ENCODE results near the gene PHF2.
A peak's percentile ranks its signal among the peaks of the same experiment; 100 is the strongest.

Gene PHF2

DNA sequence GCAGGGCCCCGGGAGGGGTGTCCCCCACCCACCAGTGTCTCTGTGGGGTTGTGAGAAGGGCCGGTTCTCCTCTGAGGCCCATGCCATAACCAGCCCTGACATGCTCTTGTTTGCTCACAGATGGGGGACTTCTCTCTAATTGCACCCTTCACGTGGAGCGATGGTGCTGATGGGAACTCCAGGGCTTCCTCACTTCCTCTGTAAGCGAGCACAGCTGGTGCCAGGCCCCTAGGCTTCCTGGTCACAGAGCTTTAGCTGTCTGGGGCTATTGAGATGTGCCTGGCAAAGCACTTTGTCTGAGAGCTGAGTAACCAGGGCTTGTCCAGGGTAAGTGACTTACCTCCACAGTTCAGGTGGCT, 36.4 kb downstream of the PHF2 start:
- peaks cover 12% of the 10 kb centered on the region for H3K4me1 ChIP-seq (ENCODE audit: control insufficient read depth, low read depth, low read length)
- H3K9me3 ChIP-seq (ENCODE audit: control insufficient read depth, low read depth, low read length): no peaks in the 10 kb centered on the region
- no peaks in the 10 kb centered on the region for H3K27me3 ChIP-seq (ENCODE audit: control insufficient read depth, insufficient read depth, low read length)
- no peak overlapping the region for H3K9ac ChIP-seq (ENCODE audit: low read length)
- no peak overlapping the region for H3K27ac ChIP-seq (ENCODE audit: low read length)
- H3K4me3 ChIP-seq (ENCODE audit: low read length): no peak overlapping the region
- H3K36me3 ChIP-seq (ENCODE audit: control insufficient read depth, low read depth, low read length): no peaks in the 10 kb centered on the region

DNA sequence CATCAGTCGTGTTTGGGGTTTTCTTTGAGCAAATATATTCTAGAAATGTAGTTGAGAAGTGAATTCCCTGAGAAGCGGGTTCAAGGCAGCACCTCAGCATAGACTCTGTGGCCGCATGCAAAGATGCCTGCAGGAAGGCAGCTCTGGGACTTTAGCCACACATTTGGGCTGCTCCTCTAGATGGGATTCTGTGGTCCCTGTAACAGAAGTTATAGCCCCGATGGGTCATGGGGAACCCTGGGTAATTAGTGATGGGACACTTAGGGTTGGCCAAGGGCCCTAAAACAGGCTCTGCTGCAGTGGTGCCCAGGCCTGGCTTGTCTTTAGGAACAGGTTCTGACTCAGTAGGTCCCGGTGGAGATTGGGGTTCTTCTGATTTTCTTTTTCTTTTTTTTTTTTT, 36.8 kb downstream of the PHF2 start:
- Histone ChIP-seq H3K9ac (ENCODE audit: low read length) (no peak overlapping the region), H3K4me1 (ENCODE audit: control insufficient read depth, low read depth, low read length) (peaks cover 13% of the 10 kb centered on the region), H3K9me3 (ENCODE audit: control insufficient read depth, low read depth, low read length) (no peaks in the 10 kb centered on the region), H3K4me3 (ENCODE audit: low read length) (no peak overlapping the region), H3K36me3 (ENCODE audit: control insufficient read depth, low read depth, low read length) (no peaks in the 10 kb centered on the region), H3K27me3 (ENCODE audit: control insufficient read depth, insufficient read depth, low read length) (no peaks in the 10 kb centered on the region), H3K27ac (ENCODE audit: low read length) (no peak overlapping the region)

DNA sequence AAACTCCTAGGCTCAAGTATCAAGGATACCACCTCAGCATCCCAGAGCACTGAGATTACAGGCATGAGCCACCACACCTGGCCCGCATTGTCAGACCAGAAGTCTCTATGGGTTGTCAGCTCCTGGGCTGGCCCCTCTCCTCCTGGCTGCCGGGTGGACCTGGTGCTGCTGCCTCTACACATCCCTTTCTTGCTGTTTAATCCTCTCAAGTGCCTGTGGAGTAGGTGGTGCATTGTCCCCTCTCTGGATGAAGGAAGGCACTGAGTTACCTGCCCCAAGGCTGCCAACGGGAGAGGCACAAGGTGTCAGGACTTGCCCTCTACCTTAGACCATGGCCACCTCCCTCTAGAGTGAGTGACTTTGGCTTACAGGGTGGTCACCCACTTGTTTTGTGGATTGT, 37.4 kb downstream of the PHF2 start:
- Histone ChIP-seq H3K4me3 (ENCODE audit: low read length) (no peak overlapping the region), H3K9ac (ENCODE audit: low read length) (no peak overlapping the region), H3K36me3 (ENCODE audit: control insufficient read depth, low read depth, low read length) (no peaks in the 10 kb centered on the region), H3K27me3 (ENCODE audit: control insufficient read depth, insufficient read depth, low read length) (no peaks in the 10 kb centered on the region), H3K27ac (ENCODE audit: low read length) (no peak overlapping the region), H3K4me1 (ENCODE audit: control insufficient read depth, low read depth, low read length) (peaks cover 13% of the 10 kb centered on the region), H3K9me3 (ENCODE audit: control insufficient read depth, low read depth, low read length) (no peaks in the 10 kb centered on the region)

DNA sequence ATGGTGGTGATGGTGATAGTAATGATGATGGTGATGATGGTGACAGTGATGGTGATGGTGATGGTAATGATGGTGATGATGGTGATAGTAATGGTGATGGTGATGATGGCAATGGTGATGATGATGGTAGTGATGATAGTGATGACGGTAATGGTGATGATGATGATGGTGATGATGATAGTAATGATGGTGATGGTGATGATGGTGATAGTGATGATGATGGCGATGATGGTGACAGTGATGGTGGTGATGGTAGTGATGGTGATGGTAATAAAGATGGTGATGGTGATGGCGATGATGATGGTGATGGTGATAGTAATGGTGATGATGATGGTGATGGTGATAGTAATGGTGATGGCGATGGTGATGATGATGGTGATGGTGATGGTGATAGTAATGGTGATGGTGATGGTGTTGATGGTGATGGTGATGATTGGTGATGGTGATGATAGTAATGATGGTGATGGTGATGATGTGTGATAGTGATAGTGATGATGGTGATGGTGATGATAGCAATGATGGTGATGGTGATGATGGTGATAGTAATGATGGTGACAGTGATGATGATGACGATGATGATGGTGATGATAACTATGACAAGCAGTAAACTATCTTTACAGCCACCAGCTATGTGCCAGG, 38.6 kb downstream of the PHF2 start:
- Histone ChIP-seq H3K27ac (ENCODE audit: low read length) (no peak overlapping the region), H3K4me3 (ENCODE audit: low read length) (no peak overlapping the region), H3K9ac (ENCODE audit: low read length) (no peak overlapping the region), H3K27me3 (ENCODE audit: control insufficient read depth, insufficient read depth, low read length) (no peaks in the 10 kb centered on the region), H3K9me3 (ENCODE audit: control insufficient read depth, low read depth, low read length) (no peaks in the 10 kb centered on the region), H3K36me3 (ENCODE audit: control insufficient read depth, low read depth, low read length) (no peaks in the 10 kb centered on the region), H3K4me1 (ENCODE audit: control insufficient read depth, low read depth, low read length) (peaks cover 13% of the 10 kb centered on the region)

GRCh38 chr9:93616044-93616443, 39.7 kb downstream of the PHF2 start:
- Histone ChIP-seq H3K27me3 (ENCODE audit: control insufficient read depth, insufficient read depth, low read length) (no peaks in the 10 kb centered on the region), H3K4me3 (ENCODE audit: low read length) (no peak overlapping the region), H3K9ac (ENCODE audit: low read length) (no peak overlapping the region), H3K4me1 (ENCODE audit: control insufficient read depth, low read depth, low read length) (peaks cover 13% of the 10 kb centered on the region), H3K27ac (ENCODE audit: low read length) (no peak overlapping the region), H3K36me3 (ENCODE audit: control insufficient read depth, low read depth, low read length) (no peaks in the 10 kb centered on the region), H3K9me3 (ENCODE audit: control insufficient read depth, low read depth, low read length) (no peaks in the 10 kb centered on the region)

DNA sequence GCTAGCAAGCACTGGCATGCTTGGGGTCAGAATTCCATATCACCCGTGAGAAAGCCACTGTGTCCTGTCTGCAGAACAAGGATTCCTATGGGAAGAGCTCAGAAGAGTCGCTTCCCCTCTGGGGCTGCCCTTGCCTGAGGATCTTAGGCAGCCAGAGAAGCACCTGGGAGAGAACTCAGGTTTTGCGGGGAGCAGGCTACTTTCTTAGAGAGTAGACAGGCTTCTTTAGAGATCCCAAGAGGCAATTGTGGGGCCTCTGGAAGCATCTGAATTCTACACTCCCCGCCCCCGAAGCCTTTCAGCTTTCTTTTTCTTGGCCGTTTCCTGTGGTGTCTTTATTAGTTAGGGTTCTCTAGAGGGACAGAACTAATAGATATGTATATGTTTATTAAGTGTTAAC, 40.9 kb downstream of the PHF2 start:
- H3K27ac ChIP-seq (ENCODE audit: low read length): no peak overlapping the region
- no peaks in the 10 kb centered on the region for H3K27me3 ChIP-seq (ENCODE audit: control insufficient read depth, insufficient read depth, low read length)
- H3K4me3 ChIP-seq (ENCODE audit: low read length): peak overlapping the region; percentile 14
- H3K9ac ChIP-seq (ENCODE audit: low read length): no peak overlapping the region
- peaks cover 13% of the 10 kb centered on the region for H3K4me1 ChIP-seq (ENCODE audit: control insufficient read depth, low read depth, low read length)
- no peaks in the 10 kb centered on the region for H3K36me3 ChIP-seq (ENCODE audit: control insufficient read depth, low read depth, low read length)
- H3K9me3 ChIP-seq (ENCODE audit: control insufficient read depth, low read depth, low read length): no peaks in the 10 kb centered on the region

GRCh38 chr9:93619272-93619775, 42.9 kb downstream of the PHF2 start:
- Histone ChIP-seq H3K36me3 (ENCODE audit: control insufficient read depth, low read depth, low read length) (no peaks in the 10 kb centered on the region), H3K4me1 (ENCODE audit: control insufficient read depth, low read depth, low read length) (peaks cover 13% of the 10 kb centered on the region), H3K9ac (ENCODE audit: low read length) (no peak overlapping the region), H3K9me3 (ENCODE audit: control insufficient read depth, low read depth, low read length) (no peaks in the 10 kb centered on the region), H3K27ac (ENCODE audit: low read length) (no peak overlapping the region), H3K27me3 (ENCODE audit: control insufficient read depth, insufficient read depth, low read length) (no peaks in the 10 kb centered on the region), H3K4me3 (ENCODE audit: low read length) (no peak overlapping the region)

GRCh38 chr9:93620041-93620506, 43.7 kb downstream of the PHF2 start:
- H3K9me3 ChIP-seq (ENCODE audit: control insufficient read depth, low read depth, low read length): no peaks in the 10 kb centered on the region
- no peak overlapping the region for H3K9ac ChIP-seq (ENCODE audit: low read length)
- no peak overlapping the region for H3K4me3 ChIP-seq (ENCODE audit: low read length)
- H3K36me3 ChIP-seq (ENCODE audit: control insufficient read depth, low read depth, low read length): no peaks in the 10 kb centered on the region
- no peaks in the 10 kb centered on the region for H3K27me3 ChIP-seq (ENCODE audit: control insufficient read depth, insufficient read depth, low read length)
- peaks cover 13% of the 10 kb centered on the region for H3K4me1 ChIP-seq (ENCODE audit: control insufficient read depth, low read depth, low read length)
- no peak overlapping the region for H3K27ac ChIP-seq (ENCODE audit: low read length)

DNA sequence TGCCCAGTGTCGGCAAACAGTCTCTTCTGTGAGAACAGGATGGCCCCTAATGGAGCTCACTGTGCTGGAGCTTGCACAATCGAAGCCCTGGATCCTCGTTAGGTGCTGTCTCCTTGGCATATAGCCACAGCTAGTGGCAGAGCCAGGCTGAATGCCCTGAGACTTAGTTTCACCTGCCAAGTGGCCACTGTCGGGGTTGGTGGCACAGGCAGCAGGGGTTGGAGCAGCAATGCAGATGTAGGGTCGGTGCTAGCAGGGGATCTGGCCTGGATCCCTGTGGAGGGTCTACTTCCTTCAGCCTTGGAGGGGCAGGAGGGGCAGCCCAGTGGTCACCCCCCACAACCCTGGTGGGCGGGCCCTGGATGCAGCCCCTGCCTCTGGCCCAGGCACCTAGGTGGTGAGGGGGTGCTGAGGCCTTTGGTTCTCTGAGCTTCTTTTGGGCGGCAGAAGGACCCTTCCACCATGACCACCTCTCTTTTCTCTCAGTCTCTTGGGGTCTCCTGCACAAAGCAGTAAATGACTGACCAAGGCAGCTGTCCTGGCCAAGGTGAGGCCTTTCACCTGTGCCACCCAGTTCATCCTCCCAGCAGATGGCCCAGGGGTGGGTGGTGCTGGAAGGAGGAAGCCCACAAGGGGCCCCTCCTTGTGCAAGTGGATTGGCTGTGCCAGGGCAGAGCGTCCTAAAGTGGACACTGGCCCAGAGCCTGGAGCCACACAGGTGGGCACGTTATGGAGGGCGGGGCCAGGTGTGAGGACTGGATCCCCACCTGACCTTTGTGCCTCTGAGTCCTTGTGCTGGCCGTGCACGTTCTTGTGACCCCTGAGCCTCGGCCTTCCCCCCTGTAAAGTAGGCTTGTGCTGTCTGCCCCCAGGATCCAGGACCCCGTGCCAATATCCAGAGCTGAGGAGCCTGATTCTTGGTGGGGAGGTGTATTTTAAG, 44.8 kb downstream of the PHF2 start:
- Histone ChIP-seq H3K4me3 (ENCODE audit: low read length) (no peak overlapping the region), H3K9ac (ENCODE audit: low read length) (no peak overlapping the region), H3K9me3 (ENCODE audit: control insufficient read depth, low read depth, low read length) (no peaks in the 10 kb centered on the region), H3K36me3 (ENCODE audit: control insufficient read depth, low read depth, low read length) (no peaks in the 10 kb centered on the region), H3K4me1 (ENCODE audit: control insufficient read depth, low read depth, low read length) (peaks cover 13% of the 10 kb centered on the region), H3K27ac (ENCODE audit: low read length) (no peak overlapping the region), H3K27me3 (ENCODE audit: control insufficient read depth, insufficient read depth, low read length) (no peaks in the 10 kb centered on the region)

- peaks cover 10% of the 10 kb centered on the region for H3K4me1 ChIP-seq (ENCODE audit: control insufficient read depth, low read depth, low read length)
- H3K9me3 ChIP-seq (ENCODE audit: control insufficient read depth, low read depth, low read length): no peaks in the 10 kb centered on the region
- H3K4me3 ChIP-seq (ENCODE audit: low read length): no peak overlapping the region
- no peak overlapping the region for H3K9ac ChIP-seq (ENCODE audit: low read length)
- no peak overlapping the region for H3K27ac ChIP-seq (ENCODE audit: low read length)
- no peaks in the 10 kb centered on the region for H3K27me3 ChIP-seq (ENCODE audit: control insufficient read depth, insufficient read depth, low read length)
- no peaks in the 10 kb centered on the region for H3K36me3 ChIP-seq (ENCODE audit: control insufficient read depth, low read depth, low read length)
Observed at GRCh38 chr9:93621922-93622321, 45.5 kb downstream of the PHF2 start.

DNA sequence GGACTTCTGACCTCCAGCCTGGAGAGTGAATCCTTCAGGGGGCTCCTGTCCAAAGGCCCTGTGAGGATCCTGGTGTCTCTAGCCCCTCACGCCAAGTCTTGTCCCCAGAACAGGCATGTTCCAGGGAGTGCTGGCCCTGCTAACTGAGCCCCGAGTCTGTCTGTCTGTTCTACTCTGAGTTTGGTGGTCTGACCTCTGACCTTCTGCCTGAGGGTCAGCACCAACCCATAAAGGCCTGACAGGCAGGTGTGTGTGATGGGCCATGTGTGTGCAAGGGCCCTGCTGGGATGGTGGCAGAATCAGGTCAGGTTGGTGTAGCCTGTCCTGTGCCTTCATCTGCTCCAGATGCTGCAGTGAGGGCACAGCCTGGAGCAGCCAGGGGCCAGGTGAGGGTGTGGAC, 46.3 kb downstream of the PHF2 start:
- H3K9ac ChIP-seq (ENCODE audit: low read length): no peak overlapping the region
- no peaks in the 10 kb centered on the region for H3K27me3 ChIP-seq (ENCODE audit: control insufficient read depth, insufficient read depth, low read length)
- peaks cover 2% of the 10 kb centered on the region for H3K4me1 ChIP-seq (ENCODE audit: control insufficient read depth, low read depth, low read length)
- no peak overlapping the region for H3K27ac ChIP-seq (ENCODE audit: low read length)
- no peaks in the 10 kb centered on the region for H3K9me3 ChIP-seq (ENCODE audit: control insufficient read depth, low read depth, low read length)
- no peaks in the 10 kb centered on the region for H3K36me3 ChIP-seq (ENCODE audit: control insufficient read depth, low read depth, low read length)
- no peak overlapping the region for H3K4me3 ChIP-seq (ENCODE audit: low read length)

All from iPS-18a (cell line).